HUES48 (cell line): Measurements from ENCODE around the gene SUGP2.
A peak's percentile ranks its signal among the peaks of the same experiment; 100 is the strongest.

Experiments
- H3K27ac ChIP-seq: one replicate; pipeline ENCODE4 v1.7.0; 2013; ENCODE audit warnings: low read depth, low read length, inconsistent platforms
- H3K27me3 ChIP-seq: 2 replicates; pipeline ENCODE4 v1.6.1; 2013; ENCODE audit warnings: mild to moderate bottlenecking, low read length; ENCODE audit not compliant: control insufficient read depth, insufficient read depth
- H3K36me3 ChIP-seq: 2 replicates; pipeline ENCODE4 v1.6.1; 2013; ENCODE audit warnings: low read length; ENCODE audit not compliant: control insufficient read depth, insufficient read depth
- H3K4me1 ChIP-seq: 2 replicates; pipeline ENCODE4 v1.6.1; 2013; ENCODE audit warnings: mild to moderate bottlenecking, low read length; ENCODE audit not compliant: control insufficient read depth, insufficient read depth
- H3K4me3 ChIP-seq: 2 replicates; pipeline ENCODE4 v1.5.1; 2013; ENCODE audit warnings: mild to moderate bottlenecking, low read depth, low read length
- H3K9ac ChIP-seq: 2 replicates; pipeline ENCODE4 v1.6.1; 2013; ENCODE audit warnings: mild to moderate bottlenecking, low read depth, low read length, moderate library complexity
- H3K9me3 ChIP-seq: 2 replicates; pipeline ENCODE4 v1.6.1; 2013; ENCODE audit warnings: low read length; ENCODE audit not compliant: control insufficient read depth, insufficient read depth

Gene SUGP2

DNA sequence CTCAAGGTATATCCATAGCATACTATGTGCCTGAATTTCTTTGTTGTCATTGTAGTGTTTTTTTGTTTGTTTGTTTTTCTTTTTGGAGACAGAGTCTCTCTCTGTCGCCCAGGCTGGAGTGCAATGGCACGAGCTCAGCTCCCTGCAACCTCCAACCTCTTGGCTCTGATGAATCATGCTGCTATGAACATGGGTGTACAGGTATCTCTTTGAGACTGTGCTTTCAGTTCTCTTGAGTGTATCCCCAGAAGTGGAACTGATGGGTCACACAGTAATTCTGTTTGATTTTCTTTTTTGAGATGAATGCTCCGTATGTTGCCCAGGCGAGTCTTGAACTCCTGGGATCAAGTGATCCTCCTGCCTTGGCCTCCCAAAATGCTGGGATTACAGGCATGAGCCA lies 16.8 kb upstream of the SUGP2 start:
- H3K9ac ChIP-seq: no peak overlapping the region
- H3K27me3 ChIP-seq: no peaks in the 10 kb centered on the region
- H3K36me3 ChIP-seq: peaks cover 79% of the 10 kb centered on the region
- H3K27ac ChIP-seq: no peak overlapping the region
- no peaks in the 10 kb centered on the region for H3K4me1 ChIP-seq
- H3K4me3 ChIP-seq: no peak overlapping the region
- H3K9me3 ChIP-seq: no peaks in the 10 kb centered on the region

DNA sequence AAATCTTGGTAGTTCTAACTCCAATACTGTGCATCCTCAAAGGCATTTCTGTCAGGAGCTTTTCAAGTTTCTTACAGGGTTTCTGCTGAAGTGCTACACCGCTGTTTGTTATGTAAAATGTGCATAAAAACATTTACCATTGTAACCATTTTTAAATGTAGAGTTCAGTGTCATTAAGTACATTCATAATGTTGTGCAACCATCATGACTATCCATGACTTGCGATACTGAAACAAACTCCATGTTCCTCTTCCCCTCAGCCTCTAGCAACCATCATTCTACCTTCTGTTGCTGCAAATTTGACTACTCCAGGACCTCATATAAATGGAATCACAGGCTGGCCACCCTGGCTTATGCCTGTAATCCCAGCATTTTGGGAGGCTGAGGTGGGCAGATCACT lies 16.1 kb upstream of the SUGP2 start:
- no peak overlapping the region for H3K9ac ChIP-seq
- H3K27ac ChIP-seq: no peak overlapping the region
- no peaks in the 10 kb centered on the region for H3K27me3 ChIP-seq
- H3K4me3 ChIP-seq: no peak overlapping the region
- H3K4me1 ChIP-seq: no peaks in the 10 kb centered on the region
- H3K9me3 ChIP-seq: no peaks in the 10 kb centered on the region
- H3K36me3 ChIP-seq: peaks cover 79% of the 10 kb centered on the region

GRCh38 chr19:19043881-19044280 lies 10.6 kb upstream of the SUGP2 start:
- Histone ChIP-seq H3K9ac (no peak overlapping the region), H3K4me3 (no peak overlapping the region), H3K9me3 (no peaks in the 10 kb centered on the region), H3K27me3 (no peaks in the 10 kb centered on the region), H3K4me1 (no peaks in the 10 kb centered on the region), H3K27ac (no peak overlapping the region), H3K36me3 (peaks cover 66% of the 10 kb centered on the region)

DNA sequence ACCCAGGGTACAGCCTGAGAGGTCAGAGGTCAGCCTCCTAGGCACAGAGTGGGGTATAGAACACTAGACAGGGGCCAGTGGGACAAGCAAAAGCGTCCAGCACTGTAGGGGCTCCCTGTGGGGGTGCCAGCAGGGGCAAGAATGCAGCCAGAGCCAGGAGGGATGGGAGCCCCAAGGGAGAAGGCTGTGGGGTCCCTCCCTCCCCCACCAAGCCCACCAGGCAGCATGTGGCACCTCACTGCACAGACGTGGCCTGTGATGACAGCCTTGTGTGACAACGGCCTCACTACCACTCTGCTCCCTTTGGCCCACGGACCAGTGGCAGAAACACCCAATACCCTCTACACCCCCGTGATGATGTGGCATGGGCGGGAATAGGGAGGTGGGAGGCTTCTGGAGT lies 10.2 kb upstream of the SUGP2 start:
- no peaks in the 10 kb centered on the region for H3K9me3 ChIP-seq
- peaks cover 63% of the 10 kb centered on the region for H3K36me3 ChIP-seq

DNA sequence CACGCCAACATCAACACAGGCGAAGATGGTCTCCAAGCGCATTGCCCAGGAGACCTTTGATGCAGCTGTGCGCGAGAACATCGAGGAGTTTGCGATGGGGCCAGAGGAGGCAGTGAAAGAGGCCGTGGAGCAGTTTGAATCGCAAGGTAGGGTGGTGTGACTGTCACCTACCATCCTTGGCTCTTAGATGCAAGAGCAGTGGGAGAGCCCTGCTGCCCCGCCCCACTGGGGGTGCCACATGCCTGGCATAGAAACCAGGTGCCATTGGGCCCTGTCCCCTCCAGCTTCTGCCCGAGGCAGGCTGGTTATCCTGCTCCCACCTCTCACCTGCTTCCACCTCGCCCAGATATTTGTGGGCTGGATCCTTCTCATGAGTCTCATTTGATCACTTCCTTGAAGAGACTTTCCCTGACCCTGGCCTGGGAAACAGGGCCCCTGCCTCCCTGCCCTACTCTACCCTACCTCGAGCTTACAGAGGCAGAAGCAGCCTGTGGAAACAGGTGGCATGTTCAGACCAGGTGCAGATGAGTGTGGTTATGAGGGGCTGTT lies 9.5 kb upstream of the SUGP2 start:
- Histone ChIP-seq H3K36me3 (peaks cover 67% of the 10 kb centered on the region), H3K27me3 (no peaks in the 10 kb centered on the region), H3K4me3 (no peak overlapping the region), H3K9ac (no peak overlapping the region), H3K27ac (no peak overlapping the region), H3K4me1 (no peaks in the 10 kb centered on the region), H3K9me3 (peaks cover 2% of the 10 kb centered on the region)

More for the DNA sequence above, 10.2 kb upstream of the SUGP2 start:
- no peaks in the 10 kb centered on the region for H3K4me1 ChIP-seq
- H3K27me3 ChIP-seq: no peaks in the 10 kb centered on the region
- no peak overlapping the region for H3K27ac ChIP-seq
- no peak overlapping the region for H3K4me3 ChIP-seq
- H3K9ac ChIP-seq: no peak overlapping the region

GRCh38 chr19:19040417-19040816 lies 7.1 kb upstream of the SUGP2 start:
- Histone ChIP-seq H3K4me3 (no peak overlapping the region), H3K4me1 (no peaks in the 10 kb centered on the region), H3K27me3 (no peaks in the 10 kb centered on the region), H3K9ac (no peak overlapping the region), H3K36me3 (peaks cover 65% of the 10 kb centered on the region), H3K9me3 (peaks cover 7% of the 10 kb centered on the region), H3K27ac (no peak overlapping the region)

DNA sequence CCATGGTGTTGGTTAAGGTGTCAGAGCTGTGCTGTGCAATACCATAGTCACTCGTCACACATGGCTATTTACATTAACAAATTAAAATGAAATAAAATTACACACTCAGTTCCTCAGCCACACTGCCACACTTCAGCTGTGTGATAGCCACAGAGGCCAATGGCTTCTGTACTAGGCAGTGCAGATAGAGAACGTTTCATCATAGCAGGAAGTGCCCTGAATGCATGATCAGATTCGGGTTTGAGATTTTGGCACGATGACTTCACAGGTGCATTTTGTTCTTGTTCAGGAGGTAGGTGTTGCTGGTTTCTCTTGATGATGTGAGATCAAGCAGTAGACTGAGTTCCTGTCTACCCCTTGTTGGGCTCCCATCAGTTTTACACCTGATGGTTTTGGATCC lies 6.6 kb upstream of the SUGP2 start:
- Histone ChIP-seq H3K4me1 (no peaks in the 10 kb centered on the region), H3K27ac (no peak overlapping the region), H3K36me3 (peaks cover 61% of the 10 kb centered on the region), H3K9ac (no peak overlapping the region), H3K4me3 (no peak overlapping the region), H3K9me3 (peaks cover 7% of the 10 kb centered on the region), H3K27me3 (no peaks in the 10 kb centered on the region)

GRCh38 chr19:19034204-19034624 lies 897 bp upstream of the SUGP2 start:
- Histone ChIP-seq H3K4me1 (peaks cover 3% of the 10 kb centered on the region; the same call in 1 of the 2 replicates), H3K4me3 (peak overlapping the region; percentile 94), H3K27ac (peak overlapping the region; percentile 96), H3K9me3 (peaks cover 7% of the 10 kb centered on the region), H3K9ac (peak overlapping the region; percentile 83), H3K36me3 (peaks cover 48% of the 10 kb centered on the region), H3K27me3 (no peaks in the 10 kb centered on the region)

DNA sequence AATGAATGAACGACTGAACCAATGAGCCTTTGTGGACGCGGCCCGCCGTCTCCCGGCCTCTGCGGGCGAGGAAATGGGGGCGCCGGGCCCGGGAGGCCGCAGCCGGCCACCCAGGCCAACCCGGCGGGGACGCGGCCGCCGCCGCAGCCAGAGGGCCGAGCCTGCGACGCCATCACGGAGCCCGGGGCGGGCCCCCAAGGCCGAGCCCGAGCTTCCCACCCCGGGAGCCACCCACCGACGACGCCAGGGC lies 216 bp downstream of the SUGP2 start:
- Histone ChIP-seq H3K27ac (peak overlapping the region; percentile 96), H3K36me3 (peaks cover 52% of the 10 kb centered on the region), H3K9ac (peak overlapping the region; percentile 78), H3K4me3 (peak overlapping the region; percentile 94), H3K4me1 (peaks cover 3% of the 10 kb centered on the region; the same call in 1 of the 2 replicates), H3K9me3 (peaks cover 7% of the 10 kb centered on the region), H3K27me3 (no peaks in the 10 kb centered on the region)

DNA sequence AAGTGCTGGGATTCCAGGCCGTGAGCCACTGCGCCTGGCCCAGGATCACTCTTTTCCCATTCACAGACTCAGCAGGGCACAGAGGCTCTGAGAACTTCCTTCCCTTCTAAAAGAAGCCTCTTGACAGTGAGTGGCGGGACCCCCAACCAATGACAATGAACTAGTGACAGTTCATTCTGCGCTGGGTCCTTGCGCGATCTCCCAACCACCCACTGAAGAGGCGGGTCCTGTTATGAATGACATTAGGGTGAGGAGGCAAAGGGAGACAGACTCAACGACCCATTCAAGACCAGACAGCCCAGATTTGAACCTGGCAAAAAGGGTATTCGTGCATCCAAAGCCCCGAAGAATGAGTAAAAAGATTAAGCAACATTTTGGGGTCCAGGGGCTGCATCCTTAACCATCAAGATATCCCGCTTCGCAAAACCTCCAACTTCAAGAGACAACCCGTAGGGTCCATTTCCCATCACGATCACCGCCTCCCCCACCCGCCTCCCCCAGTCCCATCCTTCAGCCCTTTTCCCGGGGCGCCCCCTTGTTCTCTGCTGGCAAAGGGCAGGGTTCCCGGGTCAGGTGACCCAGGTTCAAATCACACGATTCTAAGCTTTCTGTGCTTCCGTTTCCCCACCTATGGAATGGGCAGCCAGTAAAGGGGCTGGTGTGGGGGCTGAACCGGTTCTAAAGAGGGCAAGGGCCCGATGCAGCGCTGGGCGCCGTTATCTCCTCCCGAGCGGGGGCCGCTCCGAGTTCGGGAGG lies 719 bp downstream of the SUGP2 start:
- peaks cover 3% of the 10 kb centered on the region; the same call in 1 of the 2 replicates for H3K4me1 ChIP-seq
- peaks cover 51% of the 10 kb centered on the region for H3K36me3 ChIP-seq

DNA sequence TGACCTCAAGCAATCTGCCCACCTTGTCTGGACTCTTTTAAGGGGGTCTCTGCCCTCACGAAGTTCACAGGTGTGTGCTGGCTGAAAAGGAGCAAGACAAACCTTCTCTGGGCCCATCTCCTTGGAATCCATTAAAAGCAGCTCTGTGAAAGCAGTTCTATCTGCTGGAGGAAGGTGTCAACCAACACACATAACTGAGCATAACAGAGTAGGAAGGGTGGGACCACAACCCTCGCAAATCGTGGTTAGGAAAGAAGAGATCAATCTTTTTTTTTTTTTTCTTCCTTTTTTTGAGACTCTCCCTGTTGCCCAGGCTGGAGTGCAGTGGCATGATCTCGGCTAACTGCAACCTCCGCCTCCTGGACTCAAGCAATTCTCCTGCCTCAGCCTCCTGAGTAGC lies 1.4 kb downstream of the SUGP2 start:
- H3K36me3 ChIP-seq: peaks cover 51% of the 10 kb centered on the region
- H3K4me1 ChIP-seq: peaks cover 3% of the 10 kb centered on the region; the same call in 1 of the 2 replicates
- H3K4me3 ChIP-seq: 0 out of 2 replicates have a peak overlapping the region, but pooled peaks have one; percentile 94
- H3K9ac ChIP-seq: no peak overlapping the region
- H3K27me3 ChIP-seq: no peaks in the 10 kb centered on the region
- no peaks in the 10 kb centered on the region for H3K9me3 ChIP-seq
- H3K27ac ChIP-seq: no peak overlapping the region

More for the DNA sequence above, 719 bp downstream of the SUGP2 start:
- Histone ChIP-seq H3K4me3 (peak overlapping the region; percentile 94), H3K27me3 (no peaks in the 10 kb centered on the region), H3K27ac (peak overlapping the region; percentile 96), H3K9me3 (peaks cover 2% of the 10 kb centered on the region), H3K9ac (peak overlapping the region; percentile 78)
